Stimulated activated CD4-positive, alpha-beta T cell treated with anti-CD3 and anti-CD28 coated beads, Interleukin-15, amount 100 ng/mL, for 1 hour (primary cell): ENCODE data around the gene ULK2.
"Not testable (repeated sequence)": the region's sequence is repeated elsewhere in the genome, so short reads cannot be mapped to it uniquely, and the experiment has no call there.

ENCODE experiments used
- DNase-seq, 2 donors: peaks; one replicate each; pipeline ENCODE4 v3.0.0-alpha.2; 2020; ENCODE audit warnings: low read depth in 1 of 2, low spot score in 1 of 2

The ULK2 gene

GRCh38 chr17:19867329-19868078 is at the start of gene ULK2:
Gene ULK2 (minus strand): TSS chr17:19867936. CDS start chr17:19867417, 519 bp downstream.
- peak; percentile 20 to 46 for DNase-seq

GRCh38 chr17:19915245-19915978 is 47.7 kb upstream of the ULK2 start:
- no peak for DNase-seq

GRCh38 chr17:19911033-19911432 is 43.3 kb upstream of the ULK2 start:
- DNase-seq, result no peak

GRCh38 chr17:19909139-19909538 is 41.4 kb upstream of the ULK2 start:
- no peak for DNase-seq

- no peak for DNase-seq
Observed at GRCh38 chr17:19905502-19905901, 37.8 kb upstream of the ULK2 start.

- no peak for DNase-seq
Observed at GRCh38 chr17:19904924-19905323, 37.2 kb upstream of the ULK2 start.

- DNase-seq, result no peak
Observed at GRCh38 chr17:19904412-19904811, 36.7 kb upstream of the ULK2 start.

GRCh38 chr17:19900809-19901208 is 33.1 kb upstream of the ULK2 start:
- DNase-seq, result no peak

- no peak for DNase-seq
Observed at GRCh38 chr17:19897903-19898302, 30.2 kb upstream of the ULK2 start.

- no peak for DNase-seq
Observed at GRCh38 chr17:19897090-19897837, 29.5 kb upstream of the ULK2 start.

- no peak for DNase-seq
Observed at GRCh38 chr17:19896679-19897078, 28.9 kb upstream of the ULK2 start.

- not testable (repeated sequence) for DNase-seq
Observed at GRCh38 chr17:19890554-19890953, 22.8 kb upstream of the ULK2 start.

- not testable (repeated sequence) for DNase-seq
Observed at GRCh38 chr17:19890001-19890400, 22.3 kb upstream of the ULK2 start.

GRCh38 chr17:19886116-19886515 is 18.4 kb upstream of the ULK2 start:
- DNase-seq, result no peak

- DNase-seq, result no peak
Observed at GRCh38 chr17:19883537-19884215, 15.9 kb upstream of the ULK2 start.

- no peak for DNase-seq
Observed at GRCh38 chr17:19880393-19880792, 12.7 kb upstream of the ULK2 start.

GRCh38 chr17:19877364-19877945 is 9.7 kb upstream of the ULK2 start:
- DNase-seq, result no peak

GRCh38 chr17:19876529-19877161 is 8.9 kb upstream of the ULK2 start:
- no peak for DNase-seq

- no peak for DNase-seq
Observed at GRCh38 chr17:19874256-19874655, 6.5 kb upstream of the ULK2 start.

- DNase-seq, result no peak
Observed at GRCh38 chr17:19873346-19873745, 5.6 kb upstream of the ULK2 start.

- no peak for DNase-seq
Observed at GRCh38 chr17:19868079-19868395, 301 bp upstream of the ULK2 start.
